ENCODE data around the gene HLA-DOA. TPM values are rescaled to one million over a fixed set of nuclear protein-coding genes. Genes with fewer than 3 reads are reported as not detected.
A peak's percentile ranks its signal among the peaks of the same experiment; 100 is the strongest.

HLA-DOA gene
- total RNA-seq (0.25 and 0.74 TPM in 2 replicates), polyA plus RNA-seq (0.57 TPM in 1 of 2 replicates, not detected in the other)

DNA sequence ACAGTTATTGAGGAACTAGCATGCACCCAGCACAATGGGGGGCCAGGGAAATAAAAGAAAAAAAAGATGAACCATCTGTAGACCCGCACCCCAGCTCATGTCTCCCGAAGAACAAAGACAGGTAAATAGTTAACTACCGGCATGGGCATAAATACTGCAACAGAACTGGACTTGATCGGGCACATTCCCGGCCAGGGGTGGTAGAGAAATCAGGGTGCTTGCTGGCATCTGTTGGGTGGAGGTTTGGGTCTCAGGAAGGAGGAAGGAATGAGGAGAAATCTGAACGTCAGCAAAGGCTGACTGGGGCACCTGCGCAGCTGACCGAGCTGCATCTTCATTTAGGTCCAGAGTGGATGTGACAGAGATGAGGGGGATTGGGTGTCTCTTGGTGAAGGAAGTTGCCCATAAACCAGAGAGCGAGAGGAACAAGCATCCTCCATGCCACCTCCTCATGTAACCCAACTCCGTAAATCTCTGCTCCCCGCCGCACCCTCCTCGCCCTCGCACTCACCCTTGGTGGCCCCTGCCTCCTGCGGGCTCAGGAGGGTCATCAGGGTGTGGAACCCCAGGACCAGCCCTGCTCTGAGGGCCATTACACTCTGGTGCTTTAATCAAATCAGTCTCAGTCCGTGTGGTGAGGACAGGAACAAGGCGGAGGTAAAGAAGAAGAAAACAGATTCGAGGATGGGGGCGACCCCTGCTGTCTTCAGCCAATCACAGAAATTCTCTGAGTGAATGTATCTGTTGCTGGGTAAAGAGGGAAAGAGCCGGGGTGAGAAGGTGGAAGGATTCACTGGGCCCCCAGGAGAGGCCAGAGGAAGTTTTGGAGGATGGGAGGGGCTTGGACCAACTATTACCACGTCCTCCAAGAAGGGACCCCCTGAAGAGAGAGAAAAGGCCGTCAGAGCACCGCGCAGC, at the start of gene HLA-DOA:
TSS of gene HLA-DOA (minus strand) at position 648 of the 918 bp plus-strand sequence.
- Histone ChIP-seq H3K4me1 (ENCODE audit: low read depth) (peaks cover 4% of the 10 kb centered on the region), H3K27ac (no peak within 1 kb of the TSS), H3K36me3 (no peaks in the 10 kb centered on the region), H3K27me3 (no peaks in the 10 kb centered on the region), H3K9me3 (ENCODE audit: low read depth) (no peaks in the 10 kb centered on the region), H3K4me3 (peak within 1 kb of the TSS; percentile 14)
- DNase-seq (ENCODE audit: low read depth in 1 of 2, low spot score in 1 of 2) = peak; percentile 33 to 57
- TF ChIP-seq CTCF (IDR thresholded peaks at IDR 0.05; ENCODE audit: low read depth, low read length) = no peak

DNA sequence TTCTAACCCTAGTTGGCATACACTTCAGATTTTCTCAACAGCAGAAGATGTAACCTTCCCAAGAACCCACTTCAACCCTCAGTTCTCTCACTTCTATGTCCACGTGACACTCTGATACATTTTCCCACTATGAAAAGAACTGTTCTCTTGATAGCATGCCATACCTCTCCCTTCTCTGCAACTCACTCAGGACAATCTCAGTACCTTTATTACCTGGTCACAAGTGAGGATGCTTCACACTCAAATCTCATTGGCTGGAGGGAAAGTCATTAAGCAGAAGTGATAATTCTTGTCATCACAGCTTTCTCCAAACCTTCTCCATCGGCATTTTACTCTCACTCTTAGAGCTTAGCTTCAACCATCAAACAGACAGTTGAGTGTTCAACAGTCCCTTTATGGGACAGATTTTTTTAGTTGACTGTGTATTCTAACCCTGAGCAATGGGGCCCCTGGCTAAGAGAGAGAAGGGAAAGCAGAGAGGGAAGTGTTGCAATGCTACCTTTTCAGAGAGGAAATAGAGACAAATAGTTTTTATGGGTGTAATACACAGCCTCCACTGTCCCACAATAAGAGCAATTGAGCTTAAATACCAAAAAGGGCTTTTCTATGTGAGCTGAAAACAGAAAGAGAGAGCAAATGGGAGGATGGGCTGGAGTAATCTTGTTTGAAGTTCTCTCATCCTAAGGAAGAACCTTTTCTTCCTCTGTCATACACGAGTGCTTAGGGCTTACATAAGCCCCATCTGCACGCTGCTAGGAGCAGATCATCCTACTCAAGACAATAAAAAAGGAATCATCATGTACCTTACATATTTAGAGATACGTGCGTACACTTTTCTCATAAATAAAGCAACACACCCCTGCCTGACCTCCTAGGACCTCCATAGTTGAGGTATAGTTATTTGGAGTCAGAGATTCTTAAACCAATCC, 48.1 kb upstream of the HLA-DOA start:
- no peaks in the 10 kb centered on the region for H3K36me3 ChIP-seq
- H3K27ac ChIP-seq = no peak overlapping the region
- no peaks in the 10 kb centered on the region for H3K4me1 ChIP-seq (ENCODE audit: low read depth)
- no peaks in the 10 kb centered on the region for H3K9me3 ChIP-seq (ENCODE audit: low read depth)
- H3K27me3 ChIP-seq = no peaks in the 10 kb centered on the region
- no peak overlapping the region for H3K4me3 ChIP-seq
- DNase-seq (ENCODE audit: low read depth in 1 of 2, low spot score in 1 of 2) = no peak
- TF ChIP-seq CTCF (IDR thresholded peaks at IDR 0.05; ENCODE audit: low read depth, low read length) = no peak

GRCh38 chr6:33053230-33053629, 43.8 kb upstream of the HLA-DOA start:
- DNase-seq (ENCODE audit: low read depth in 1 of 2, low spot score in 1 of 2) = peak in 1 of 2 donors; percentile 41
- Histone ChIP-seq H3K4me1 (ENCODE audit: low read depth) (no peaks in the 10 kb centered on the region), H3K27ac (no peak overlapping the region)

DNA sequence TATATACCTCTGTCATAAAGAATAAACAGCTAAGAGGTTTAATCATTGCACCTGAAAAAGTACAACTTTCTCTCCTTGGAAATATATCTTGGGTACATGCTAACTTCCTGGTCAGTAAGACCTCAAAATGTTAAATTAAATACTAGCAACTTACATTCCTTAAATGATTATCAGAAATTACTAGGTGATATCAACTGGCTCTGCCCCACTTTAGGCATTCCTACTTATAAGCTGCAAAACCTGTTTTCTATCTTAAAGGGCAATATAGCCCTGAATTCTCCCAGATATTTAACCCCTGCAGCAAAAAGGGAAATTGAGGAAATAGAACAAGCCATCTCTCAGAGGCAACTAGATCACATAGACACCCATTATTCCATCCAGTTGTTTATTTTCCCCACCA, 43.2 kb upstream of the HLA-DOA start:
- no peak overlapping the region for H3K4me3 ChIP-seq
- TF ChIP-seq CTCF (IDR thresholded peaks at IDR 0.05; ENCODE audit: low read depth, low read length) = no peak

More at GRCh38 chr6:33053230-33053629, 43.8 kb upstream of the HLA-DOA start:
- no peaks in the 10 kb centered on the region for H3K9me3 ChIP-seq (ENCODE audit: low read depth)
- TF ChIP-seq CTCF (IDR thresholded peaks at IDR 0.05; ENCODE audit: low read depth, low read length) = no peak
- H3K36me3 ChIP-seq = no peaks in the 10 kb centered on the region
- no peaks in the 10 kb centered on the region for H3K27me3 ChIP-seq
- H3K4me3 ChIP-seq = no peak overlapping the region

DNA sequence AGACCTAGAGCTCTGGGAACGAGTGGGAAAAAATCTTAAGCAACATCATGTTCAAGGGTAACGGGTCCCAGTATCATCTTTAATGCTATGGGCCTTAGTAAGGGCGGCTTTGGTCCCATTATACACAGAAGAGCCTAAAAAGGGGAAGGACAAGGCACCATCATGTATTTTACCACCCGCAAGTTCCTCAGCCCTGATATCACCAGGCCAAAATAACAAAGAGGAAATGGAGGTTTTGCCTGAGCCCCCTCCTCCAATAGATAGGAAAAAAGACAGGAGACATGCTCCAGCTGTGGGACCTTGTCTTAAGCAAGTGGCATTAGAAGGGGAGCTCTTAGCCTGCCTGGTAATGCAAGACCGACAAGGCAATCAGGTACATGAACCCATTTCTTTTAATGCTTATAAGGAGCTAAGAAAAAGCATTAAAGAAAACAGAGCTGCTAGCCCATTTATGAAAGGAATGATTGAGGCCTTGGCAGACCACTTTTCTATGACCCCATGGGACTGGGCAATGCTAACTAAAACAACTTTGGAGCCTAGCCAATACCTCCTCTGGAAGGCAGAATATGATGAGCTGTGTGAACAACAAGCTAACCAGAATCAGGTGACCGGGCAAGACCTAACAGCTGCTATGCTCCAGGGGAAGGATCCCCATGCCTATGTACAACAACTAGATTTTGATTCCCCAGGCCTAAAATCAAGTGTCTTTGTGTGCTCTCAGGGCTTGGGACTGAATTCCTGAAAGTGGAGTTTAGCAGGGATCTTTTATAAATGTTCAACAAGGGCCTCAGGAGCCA, 40.8 kb upstream of the HLA-DOA start:
- no peak for TF ChIP-seq CTCF (IDR thresholded peaks at IDR 0.05; ENCODE audit: low read depth, low read length)
- no peaks in the 10 kb centered on the region for H3K4me1 ChIP-seq (ENCODE audit: low read depth)
- H3K27me3 ChIP-seq = no peaks in the 10 kb centered on the region
- H3K27ac ChIP-seq = no peak overlapping the region
- H3K4me3 ChIP-seq = no peak overlapping the region
- H3K9me3 ChIP-seq (ENCODE audit: low read depth) = no peaks in the 10 kb centered on the region
- no peaks in the 10 kb centered on the region for H3K36me3 ChIP-seq
- DNase-seq (ENCODE audit: low read depth in 1 of 2, low spot score in 1 of 2) = no peak

More for the DNA sequence above, 43.2 kb upstream of the HLA-DOA start:
- Histone ChIP-seq H3K27ac (no peak overlapping the region), H3K27me3 (no peaks in the 10 kb centered on the region), H3K4me1 (ENCODE audit: low read depth) (no peaks in the 10 kb centered on the region), H3K36me3 (no peaks in the 10 kb centered on the region), H3K9me3 (ENCODE audit: low read depth) (no peaks in the 10 kb centered on the region)
- DNase-seq (ENCODE audit: low read depth in 1 of 2, low spot score in 1 of 2) = no peak
